ENCODE data around the gene LRG1. TPM values are rescaled to one million over a fixed set of nuclear protein-coding genes. Genes with fewer than 3 reads are reported as not detected.

LRG1 gene
- total and polyA plus RNA-seq, 9 of the 15 experiments (the other 6 are each of a cell fraction or from before 2014, with no cell fraction given): 1.5 to 11.9 (median 8.7) TPM

DNA sequence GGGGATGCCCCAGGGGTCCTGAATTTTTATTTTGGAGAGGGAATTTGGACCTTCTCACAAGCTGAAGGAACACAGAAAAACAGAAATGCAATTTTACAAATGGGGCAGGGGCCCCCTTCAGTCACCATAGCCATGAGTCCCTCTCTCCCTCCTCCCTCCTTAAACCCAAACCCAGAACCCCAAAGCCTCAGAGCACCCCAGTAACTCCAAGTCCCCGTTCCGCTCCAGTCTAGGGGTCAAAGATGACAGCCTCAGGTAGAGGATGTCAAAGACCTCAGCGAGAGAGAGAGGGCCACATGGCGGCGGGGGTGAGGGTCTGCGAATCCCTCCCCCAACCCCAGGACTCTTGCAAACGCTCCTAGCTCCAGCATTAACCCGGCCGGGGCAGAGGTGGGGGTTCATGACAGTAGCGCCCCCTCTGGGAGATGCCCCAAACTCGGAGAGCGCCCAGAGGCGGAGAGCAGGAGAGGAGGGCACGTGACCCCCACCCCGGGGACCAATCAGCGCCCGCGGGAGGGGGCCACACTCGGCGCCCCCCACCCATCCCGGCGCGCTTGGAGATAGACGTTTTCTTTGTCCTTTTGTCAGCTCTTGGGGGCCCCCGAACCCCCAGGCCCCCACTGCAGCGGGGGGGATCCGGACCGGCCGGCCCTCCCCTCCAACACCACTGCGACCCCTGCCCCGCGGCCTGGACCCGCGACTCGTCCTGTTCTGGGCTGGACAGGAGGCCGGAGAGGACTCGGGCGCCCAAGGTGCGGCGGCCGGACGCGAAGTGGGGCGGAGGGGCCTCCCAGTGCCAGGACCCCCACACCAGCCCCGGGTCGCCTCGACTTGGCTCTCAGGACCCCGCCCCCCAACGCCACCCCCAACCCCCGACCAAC is 40.4 kb upstream of the LRG1 start (continued):
- TF ChIP-seq, protein P1, sequence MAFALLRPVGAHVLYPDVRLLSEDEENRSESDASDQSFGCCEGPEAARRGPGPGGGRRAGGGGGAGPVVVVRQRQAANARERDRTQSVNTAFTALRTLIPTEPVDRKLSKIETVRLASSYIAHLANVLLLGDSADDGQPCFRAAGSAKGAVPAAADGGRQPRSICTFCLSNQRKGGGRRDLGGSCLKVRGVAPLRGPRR (CRISPR knock-in tag; IDR thresholded peaks at IDR 0.05): no peak
- peak; percentile 36; the same call in 1 of the 2 replicates for TF ChIP-seq CBFA2T2 (conservative IDR thresholded peaks at IDR 0.05)
- TF ChIP-seq, protein P2, sequence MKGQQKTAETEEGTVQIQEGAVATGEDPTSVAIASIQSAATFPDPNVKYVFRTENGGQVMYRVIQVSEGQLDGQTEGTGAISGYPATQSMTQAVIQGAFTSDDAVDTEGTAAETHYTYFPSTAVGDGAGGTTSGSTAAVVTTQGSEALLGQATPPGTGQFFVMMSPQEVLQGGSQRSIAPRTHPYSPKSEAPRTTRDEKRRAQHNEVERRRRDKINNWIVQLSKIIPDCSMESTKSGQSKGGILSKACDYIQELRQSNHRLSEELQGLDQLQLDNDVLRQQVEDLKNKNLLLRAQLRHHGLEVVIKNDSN (CRISPR knock-in tag; IDR thresholded peaks at IDR 0.05): peak; percentile 91
- no peak for TF ChIP-seq MTA1 (IDR thresholded peaks at IDR 0.05; ENCODE audit: borderline replicate concordance)
- no peak for TF ChIP-seq ASH1L (IDR thresholded peaks at IDR 0.05; ENCODE audit: borderline replicate concordance, low read depth, partially characterized antibody)
- TF ChIP-seq, protein P3, sequence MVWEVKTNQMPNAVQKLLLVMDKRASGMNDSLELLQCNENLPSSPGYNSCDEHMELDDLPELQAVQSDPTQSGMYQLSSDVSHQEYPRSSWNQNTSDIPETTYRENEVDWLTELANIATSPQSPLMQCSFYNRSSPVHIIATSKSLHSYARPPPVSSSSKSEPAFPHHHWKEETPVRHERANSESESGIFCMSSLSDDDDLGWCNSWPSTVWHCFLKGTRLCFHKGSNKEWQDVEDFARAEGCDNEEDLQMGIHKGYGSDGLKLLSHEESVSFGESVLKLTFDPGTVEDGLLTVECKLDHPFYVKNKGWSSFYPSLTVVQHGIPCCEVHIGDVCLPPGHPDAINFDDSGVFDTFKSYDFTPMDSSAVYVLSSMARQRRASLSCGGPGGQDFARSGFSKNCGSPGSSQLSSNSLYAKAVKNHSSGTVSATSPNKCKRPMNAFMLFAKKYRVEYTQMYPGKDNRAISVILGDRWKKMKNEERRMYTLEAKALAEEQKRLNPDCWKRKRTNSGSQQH (CRISPR knock-in tag; IDR thresholded peaks at IDR 0.05): no peak
- TF ChIP-seq ZNF75A (CRISPR knock-in tag; IDR thresholded peaks at IDR 0.05): no peak
- TF ChIP-seq HEY1 (CRISPR knock-in tag; IDR thresholded peaks at IDR 0.05; ENCODE audit: borderline replicate concordance): no peak
- no peak for TF ChIP-seq MXI1 (IDR thresholded peaks at IDR 0.05; ENCODE audit: low read depth, low read length)
- TF ChIP-seq ZFPM2 (CRISPR knock-in tag; IDR thresholded peaks at IDR 0.05): no peak
- no peak for TF ChIP-seq TCF7L2 (IDR thresholded peaks at IDR 0.05; ENCODE audit: low read depth, low read length)
- no peak for TF ChIP-seq HOXB6 (CRISPR knock-in tag; IDR thresholded peaks at IDR 0.05; ENCODE audit: borderline replicate concordance)
- TF ChIP-seq ZNF140 (CRISPR knock-in tag; IDR thresholded peaks at IDR 0.05): no peak
- TF ChIP-seq GATAD2B (IDR thresholded peaks at IDR 0.05; ENCODE audit: borderline replicate concordance): no peak
- no peak for TF ChIP-seq SP2 (IDR thresholded peaks at IDR 0.05; ENCODE audit: extremely low read depth, low read depth, low read length, poor library complexity, severe bottlenecking)
- no peak for TF ChIP-seq FOXK2 (conservative IDR thresholded peaks at IDR 0.05 in 1 of 2, IDR thresholded peaks at IDR 0.05 in 1 of 2; ENCODE audit: low read depth in 2 of 2)
- no peak for TF ChIP-seq COPS2 (conservative IDR thresholded peaks at IDR 0.05)
- TF ChIP-seq, protein P4, sequence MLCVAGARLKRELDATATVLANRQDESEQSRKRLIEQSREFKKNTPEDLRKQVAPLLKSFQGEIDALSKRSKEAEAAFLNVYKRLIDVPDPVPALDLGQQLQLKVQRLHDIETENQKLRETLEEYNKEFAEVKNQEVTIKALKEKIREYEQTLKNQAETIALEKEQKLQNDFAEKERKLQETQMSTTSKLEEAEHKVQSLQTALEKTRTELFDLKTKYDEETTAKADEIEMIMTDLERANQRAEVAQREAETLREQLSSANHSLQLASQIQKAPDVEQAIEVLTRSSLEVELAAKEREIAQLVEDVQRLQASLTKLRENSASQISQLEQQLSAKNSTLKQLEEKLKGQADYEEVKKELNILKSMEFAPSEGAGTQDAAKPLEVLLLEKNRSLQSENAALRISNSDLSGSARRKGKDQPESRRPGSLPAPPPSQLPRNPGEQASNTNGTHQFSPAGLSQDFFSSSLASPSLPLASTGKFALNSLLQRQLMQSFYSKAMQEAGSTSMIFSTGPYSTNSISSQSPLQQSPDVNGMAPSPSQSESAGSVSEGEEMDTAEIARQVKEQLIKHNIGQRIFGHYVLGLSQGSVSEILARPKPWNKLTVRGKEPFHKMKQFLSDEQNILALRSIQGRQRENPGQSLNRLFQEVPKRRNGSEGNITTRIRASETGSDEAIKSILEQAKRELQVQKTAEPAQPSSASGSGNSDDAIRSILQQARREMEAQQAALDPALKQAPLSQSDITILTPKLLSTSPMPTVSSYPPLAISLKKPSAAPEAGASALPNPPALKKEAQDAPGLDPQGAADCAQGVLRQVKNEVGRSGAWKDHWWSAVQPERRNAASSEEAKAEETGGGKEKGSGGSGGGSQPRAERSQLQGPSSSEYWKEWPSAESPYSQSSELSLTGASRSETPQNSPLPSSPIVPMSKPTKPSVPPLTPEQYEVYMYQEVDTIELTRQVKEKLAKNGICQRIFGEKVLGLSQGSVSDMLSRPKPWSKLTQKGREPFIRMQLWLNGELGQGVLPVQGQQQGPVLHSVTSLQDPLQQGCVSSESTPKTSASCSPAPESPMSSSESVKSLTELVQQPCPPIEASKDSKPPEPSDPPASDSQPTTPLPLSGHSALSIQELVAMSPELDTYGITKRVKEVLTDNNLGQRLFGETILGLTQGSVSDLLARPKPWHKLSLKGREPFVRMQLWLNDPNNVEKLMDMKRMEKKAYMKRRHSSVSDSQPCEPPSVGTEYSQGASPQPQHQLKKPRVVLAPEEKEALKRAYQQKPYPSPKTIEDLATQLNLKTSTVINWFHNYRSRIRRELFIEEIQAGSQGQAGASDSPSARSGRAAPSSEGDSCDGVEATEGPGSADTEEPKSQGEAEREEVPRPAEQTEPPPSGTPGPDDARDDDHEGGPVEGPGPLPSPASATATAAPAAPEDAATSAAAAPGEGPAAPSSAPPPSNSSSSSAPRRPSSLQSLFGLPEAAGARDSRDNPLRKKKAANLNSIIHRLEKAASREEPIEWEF (CRISPR knock-in tag; IDR thresholded peaks at IDR 0.05): no peak
- TF ChIP-seq ETV5 (CRISPR knock-in tag; IDR thresholded peaks at IDR 0.05; ENCODE audit: low read depth): no peak
- TF ChIP-seq MAZ (CRISPR knock-in tag; conservative IDR thresholded peaks at IDR 0.05 in 1 of 2, IDR thresholded peaks at IDR 0.05 in 1 of 2): no peak
